NB4 (cell line): Measurements from ENCODE around the gene TRMT11.

Experiments used
- DNase-seq: peaks from one replicate; pipeline ENCODE4 v3.0.0; 2010; ENCODE audit warnings: low read depth
- H3K4me3 ChIP-seq: one replicate; pipeline ENCODE4 v1.5.1; 2011; ENCODE audit warnings: mild to moderate bottlenecking, low read depth, low read length, moderate library complexity
- CTCF ChIP-seq: IDR thresholded peaks from one replicate; pipeline ENCODE4 v1.5.1; 2012; ENCODE audit warnings: low read depth, low read length
- MAX ChIP-seq: IDR thresholded peaks from 2 replicates; pipeline ENCODE4 v1.6.1; 2011; ENCODE audit warnings: low read depth, low read length
- MYC ChIP-seq: IDR thresholded peaks from 2 replicates; pipeline ENCODE4 v1.6.1; 2011; ENCODE audit warnings: low read depth, low read length
- POLR2A ChIP-seq: IDR thresholded peaks from 2 replicates; pipeline ENCODE4 v1.6.1; 2011; ENCODE audit warnings: mild to moderate bottlenecking; ENCODE audit not compliant: insufficient read length; ENCODE audit errors: extremely low read depth

TRMT11 gene

GRCh38 chr6:125957845-125958244, 28.5 kb upstream of the TRMT11 start:
- DNase-seq: peak; percentile 75
- TF ChIP-seq POLR2A (peak; percentile 26), MAX (peak; percentile 78), MYC (peak; percentile 74), CTCF (no peak)
- H3K4me3 ChIP-seq: peak overlapping the region; percentile 86

GRCh38 chr6:125959041-125959440, 27.3 kb upstream of the TRMT11 start:
- DNase-seq: no peak
- H3K4me3 ChIP-seq: no peak overlapping the region
- TF ChIP-seq MAX: no peak
- TF ChIP-seq CTCF: no peak
- TF ChIP-seq MYC: no peak
- no peak for TF ChIP-seq POLR2A

- H3K4me3 ChIP-seq: no peak overlapping the region
- no peak for DNase-seq
- TF ChIP-seq POLR2A (no peak), MAX (no peak), CTCF (no peak), MYC (no peak)
Measured at GRCh38 chr6:125961117-125961516, 25.2 kb upstream of the TRMT11 start.

GRCh38 chr6:125962900-125963497, 23.3 kb upstream of the TRMT11 start:
- DNase-seq: no peak
- H3K4me3 ChIP-seq: no peak overlapping the region

GRCh38 chr6:125963817-125964216, 22.5 kb upstream of the TRMT11 start:
- no peak for TF ChIP-seq MAX
- TF ChIP-seq POLR2A: no peak
- TF ChIP-seq CTCF: no peak
- TF ChIP-seq MYC: no peak
- H3K4me3 ChIP-seq: no peak overlapping the region
- no peak for DNase-seq

More at GRCh38 chr6:125962900-125963497, 23.3 kb upstream of the TRMT11 start:
- TF ChIP-seq CTCF (no peak), POLR2A (no peak), MYC (no peak), MAX (no peak)

- no peak overlapping the region for H3K4me3 ChIP-seq
- TF ChIP-seq CTCF: no peak
- no peak for TF ChIP-seq MYC
- TF ChIP-seq MAX: no peak
- TF ChIP-seq POLR2A: no peak
- DNase-seq: no peak
Measured at GRCh38 chr6:125966569-125966968, 19.8 kb upstream of the TRMT11 start.
